ENCODE results near the gene WWOX. TPM values are rescaled to one million over a fixed set of nuclear protein-coding genes. Genes with fewer than 3 reads are reported as not detected.

Gene WWOX
- total RNA-seq, 1 donor from 2014 or later: 106 TPM

DNA sequence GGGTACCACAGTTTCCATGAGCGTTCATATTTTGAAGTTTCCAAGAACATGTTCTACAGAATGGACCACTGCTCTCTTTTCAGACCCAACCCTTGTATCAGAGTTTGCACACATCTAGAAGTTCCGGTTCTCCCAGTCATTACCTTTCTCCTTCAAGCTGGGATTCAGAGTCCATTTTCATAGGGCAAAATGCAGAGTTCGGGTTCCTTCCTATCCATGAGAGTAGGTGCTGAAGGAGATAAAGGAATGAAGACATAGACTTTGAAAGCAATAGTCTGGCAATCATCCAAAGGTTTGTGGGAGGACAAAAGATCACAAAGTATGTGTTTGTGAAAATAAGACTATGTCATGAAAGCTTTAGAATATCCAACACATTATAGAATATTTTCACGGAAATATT lies 801.5 kb downstream of the WWOX start:
- Histone ChIP-seq H3K36me3 (peaks cover 0 to 3% of the 10 kb centered on the region in 2 donors), H3K9me3 (no peaks in the 10 kb centered on the region), H3K27me3 (no peaks in the 10 kb centered on the region), H3K4me1 (no peaks in the 10 kb centered on the region), H3K27ac (no peak overlapping the region), H3K4me3 (no peak overlapping the region)
- intact Hi-C loops (cut with DNase I): no loop called here
- DNase-seq (ENCODE audit: low spot score in 2 of 2): no peak
- TF ChIP-seq, protein P1, sequence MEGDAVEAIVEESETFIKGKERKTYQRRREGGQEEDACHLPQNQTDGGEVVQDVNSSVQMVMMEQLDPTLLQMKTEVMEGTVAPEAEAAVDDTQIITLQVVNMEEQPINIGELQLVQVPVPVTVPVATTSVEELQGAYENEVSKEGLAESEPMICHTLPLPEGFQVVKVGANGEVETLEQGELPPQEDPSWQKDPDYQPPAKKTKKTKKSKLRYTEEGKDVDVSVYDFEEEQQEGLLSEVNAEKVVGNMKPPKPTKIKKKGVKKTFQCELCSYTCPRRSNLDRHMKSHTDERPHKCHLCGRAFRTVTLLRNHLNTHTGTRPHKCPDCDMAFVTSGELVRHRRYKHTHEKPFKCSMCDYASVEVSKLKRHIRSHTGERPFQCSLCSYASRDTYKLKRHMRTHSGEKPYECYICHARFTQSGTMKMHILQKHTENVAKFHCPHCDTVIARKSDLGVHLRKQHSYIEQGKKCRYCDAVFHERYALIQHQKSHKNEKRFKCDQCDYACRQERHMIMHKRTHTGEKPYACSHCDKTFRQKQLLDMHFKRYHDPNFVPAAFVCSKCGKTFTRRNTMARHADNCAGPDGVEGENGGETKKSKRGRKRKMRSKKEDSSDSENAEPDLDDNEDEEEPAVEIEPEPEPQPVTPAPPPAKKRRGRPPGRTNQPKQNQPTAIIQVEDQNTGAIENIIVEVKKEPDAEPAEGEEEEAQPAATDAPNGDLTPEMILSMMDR (IDR thresholded peaks at IDR 0.05): no peak

DNA sequence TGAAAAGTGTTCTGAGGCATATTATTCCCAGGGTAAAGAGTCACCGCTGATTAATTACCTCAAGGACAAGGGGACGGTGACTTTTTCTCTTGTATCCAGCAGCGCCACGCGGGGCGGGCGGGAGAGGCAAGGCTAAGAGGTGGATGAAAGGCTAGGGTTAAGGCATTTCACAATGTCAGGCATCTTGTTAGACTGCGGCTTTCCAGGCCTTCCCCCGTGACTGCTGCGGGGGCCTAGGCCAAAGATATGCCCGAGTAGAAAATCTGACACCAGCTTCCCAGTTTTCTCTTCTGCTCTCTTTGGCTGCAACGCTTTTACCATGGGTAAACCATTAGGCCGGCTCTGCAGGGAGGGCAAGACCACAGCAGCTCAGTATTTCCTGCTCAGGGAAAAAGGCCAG lies 802.9 kb downstream of the WWOX start:
- Histone ChIP-seq H3K4me3 (no peak overlapping the region), H3K9me3 (no peaks in the 10 kb centered on the region)

DNA sequence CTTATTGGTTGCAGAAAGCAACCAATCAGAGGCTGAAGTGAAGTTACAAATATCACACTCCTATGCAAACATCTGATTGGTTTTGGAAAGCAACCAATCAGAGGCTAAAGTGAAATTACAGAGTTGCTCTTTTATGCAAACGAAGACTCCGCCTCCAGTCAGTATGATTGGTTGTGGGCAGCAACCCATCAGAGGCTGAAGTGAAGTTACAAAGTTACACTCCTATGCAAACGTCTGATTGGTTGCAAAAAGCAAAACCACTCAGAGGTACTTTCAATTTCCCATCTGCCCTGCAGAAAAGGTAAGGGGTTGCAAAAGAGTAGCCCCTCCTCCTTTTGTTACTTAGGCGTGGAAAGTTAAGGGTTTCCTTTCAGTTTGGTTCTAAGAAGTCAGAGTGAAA lies 803.8 kb downstream of the WWOX start:
- no peaks in the 10 kb centered on the region for H3K4me1 ChIP-seq
- H3K27ac ChIP-seq: no peak overlapping the region
- no peaks in the 10 kb centered on the region for H3K9me3 ChIP-seq
- H3K4me3 ChIP-seq: no peak overlapping the region
- H3K36me3 ChIP-seq: peaks cover 0 to 3% of the 10 kb centered on the region in 2 donors
- intact Hi-C loops (cut with DNase I): no loop called here
- DNase-seq (ENCODE audit: low spot score in 2 of 2): no peak
- H3K27me3 ChIP-seq: no peaks in the 10 kb centered on the region
- TF ChIP-seq, protein P1 (IDR thresholded peaks at IDR 0.05): no peak

More for the DNA sequence above, 802.9 kb downstream of the WWOX start:
- intact Hi-C loops (cut with DNase I): no loop called here
- Histone ChIP-seq H3K27me3 (no peaks in the 10 kb centered on the region), H3K4me1 (no peaks in the 10 kb centered on the region), H3K36me3 (peaks cover 0 to 3% of the 10 kb centered on the region in 2 donors), H3K27ac (no peak overlapping the region)
- DNase-seq (ENCODE audit: low spot score in 2 of 2): no peak
- TF ChIP-seq, protein P1 (IDR thresholded peaks at IDR 0.05): no peak

DNA sequence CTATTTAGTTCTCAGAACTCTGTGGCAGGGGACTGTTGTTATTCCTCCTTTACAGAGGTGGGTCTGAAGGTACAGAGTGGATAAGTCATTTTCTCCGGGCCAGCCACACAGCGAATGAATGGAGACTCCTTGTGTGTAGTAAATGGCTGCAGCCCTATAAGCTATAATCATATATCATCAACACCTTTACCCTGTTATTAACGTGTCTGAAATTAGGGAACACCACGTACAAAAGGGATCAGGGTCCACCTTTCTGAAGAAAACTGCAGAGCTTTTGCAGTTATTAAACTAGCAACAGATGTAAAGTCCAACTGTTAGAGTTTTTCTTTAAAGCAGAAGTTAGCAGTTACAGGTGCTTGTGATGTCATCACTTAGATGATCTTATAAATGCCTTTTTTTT lies 804.4 kb downstream of the WWOX start:
- Histone ChIP-seq H3K9me3 (no peaks in the 10 kb centered on the region), H3K27me3 (no peaks in the 10 kb centered on the region), H3K27ac (no peak overlapping the region), H3K36me3 (peaks cover 0 to 3% of the 10 kb centered on the region in 2 donors), H3K4me3 (no peak overlapping the region), H3K4me1 (no peaks in the 10 kb centered on the region)
- TF ChIP-seq, protein P1 (IDR thresholded peaks at IDR 0.05): no peak
- DNase-seq (ENCODE audit: low spot score in 2 of 2): no peak
- intact Hi-C loops (cut with DNase I): no loop called here

DNA sequence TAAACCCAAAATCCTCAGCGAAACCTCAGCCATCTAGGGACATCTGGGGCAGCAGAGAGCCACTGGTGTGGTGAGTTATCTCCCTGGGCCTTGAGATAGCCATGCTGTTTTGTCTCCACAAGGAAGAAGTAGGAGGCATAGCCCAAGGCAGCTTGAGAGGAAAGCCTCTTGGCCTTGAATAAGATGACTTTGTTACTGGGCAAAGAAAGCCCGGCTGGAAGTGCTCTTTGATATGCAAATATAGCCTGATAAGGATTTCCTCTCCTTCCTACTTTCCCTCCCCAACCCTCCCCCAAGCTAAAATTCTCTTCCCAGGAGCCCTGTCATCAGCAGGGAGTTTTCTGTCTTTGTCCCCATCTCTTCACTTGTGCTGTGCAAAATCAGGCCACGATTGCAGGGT lies 806.7 kb downstream of the WWOX start:
- Histone ChIP-seq H3K27ac (no peak overlapping the region), H3K36me3 (peaks cover 0 to 3% of the 10 kb centered on the region in 2 donors), H3K9me3 (no peaks in the 10 kb centered on the region), H3K27me3 (no peaks in the 10 kb centered on the region), H3K4me3 (no peak overlapping the region), H3K4me1 (no peaks in the 10 kb centered on the region)
- no peak for DNase-seq (ENCODE audit: low spot score in 2 of 2)
- TF ChIP-seq, protein P1 (IDR thresholded peaks at IDR 0.05): no peak
- intact Hi-C loops (cut with DNase I): no loop called here

DNA sequence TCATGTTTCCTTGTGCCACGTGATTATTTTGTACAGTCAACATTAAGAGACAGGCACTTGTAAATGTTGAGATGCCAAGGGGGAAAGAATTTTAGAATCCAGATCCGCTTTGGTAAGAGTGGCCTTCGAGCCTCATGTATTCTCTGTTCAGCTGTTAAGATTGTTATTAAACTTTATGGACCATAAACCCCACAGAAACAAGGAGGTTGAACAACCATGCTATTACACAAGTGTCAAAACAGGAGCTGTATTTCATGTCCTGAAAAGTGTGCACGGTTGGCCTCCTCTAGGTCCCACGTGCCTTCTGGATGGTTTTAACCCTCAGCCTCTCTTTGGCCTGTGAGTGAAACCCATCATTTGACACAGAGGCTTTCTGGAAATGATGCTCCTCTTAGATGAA lies 809.8 kb downstream of the WWOX start:
- no peak for DNase-seq (ENCODE audit: low spot score in 2 of 2)
- intact Hi-C loops (cut with DNase I): no loop called here
- Histone ChIP-seq H3K36me3 (peaks cover 0 to 2% of the 10 kb centered on the region in 2 donors), H3K9me3 (no peaks in the 10 kb centered on the region), H3K4me3 (no peak overlapping the region), H3K4me1 (no peaks in the 10 kb centered on the region), H3K27me3 (no peaks in the 10 kb centered on the region), H3K27ac (no peak overlapping the region)
- TF ChIP-seq, protein P1 (IDR thresholded peaks at IDR 0.05): no peak
